CD14-positive monocyte (primary cell): ENCODE results near the gene PIWIL1. TPM values are rescaled to one million over a fixed set of nuclear protein-coding genes. Genes with fewer than 3 reads are reported as not detected.

Experiments
- DNase-seq, 3 donors: peaks; one replicate each; pipeline ENCODE4 v3.0.0-alpha.2; 2011 to 2022
- H2AFZ ChIP-seq: 2 replicates; pipeline ENCODE4 v1.6.0; 2012; ENCODE audit warnings: mild to moderate bottlenecking, low read depth, low read length, inconsistent platforms; ENCODE audit not compliant: insufficient read depth, poor library complexity, severe bottlenecking
- H3K27ac ChIP-seq, 2 donors: 1 replicate in 1 of 2; 2 replicates in 1 of 2; pipeline ENCODE4 v1.5.1; 2012 to 2013; ENCODE audit warnings: low read length in 2 of 2, control low read depth in 1 of 2, inconsistent platforms in 1 of 2, low read depth in 1 of 2, mild to moderate bottlenecking in 1 of 2
- H3K27me3 ChIP-seq, 2 donors: one replicate each; pipeline versions ENCODE4 v1.6.0 to v1.6.1; 2011 to 2013; ENCODE audit warnings: low read length in 2 of 2; ENCODE audit not compliant: control insufficient read depth in 2 of 2, insufficient read depth in 2 of 2
- H3K36me3 ChIP-seq, 2 donors: replicated peaks in 1 of 2; 1 replicate in 1 of 2; 2 replicates in 1 of 2; pipeline versions ENCODE4 v1.5.1 to v1.6.1; 2012 to 2013; ENCODE audit warnings: low read length in 2 of 2, control low read depth in 1 of 2, inconsistent platforms in 1 of 2, mild to moderate bottlenecking in 1 of 2; ENCODE audit not compliant: insufficient read depth in 2 of 2, control insufficient read depth in 1 of 2
- H3K4me1 ChIP-seq, 2 donors: 1 replicate in 1 of 2; 2 replicates in 1 of 2; pipeline versions ENCODE4 v1.5.1 to v1.6.1; 2012 to 2013; ENCODE audit warnings: low read length in 2 of 2, control low read depth in 1 of 2, inconsistent platforms in 1 of 2, mild to moderate bottlenecking in 1 of 2, moderate library complexity in 1 of 2; ENCODE audit not compliant: insufficient read depth in 2 of 2, control insufficient read depth in 1 of 2
- H3K4me2 ChIP-seq: replicated peaks from 2 replicates; pipeline ENCODE3; 2012; ENCODE audit warnings: low read length, moderate library complexity, mild to moderate bottlenecking; ENCODE audit not compliant: poor library complexity, severe bottlenecking; ENCODE audit errors: extremely low read depth
- H3K4me3 ChIP-seq, 3 experiments: fragments of 200-600 bp in 1 of 3; sonication (generic) in 1 of 3; replicated peaks in 1 of 3; 1 replicate in 2 of 3; 2 replicates in 1 of 3; pipeline ENCODE4 v1.5.1; 2011 to 2013; ENCODE audit warnings: low read length in 3 of 3, mild to moderate bottlenecking in 3 of 3, control low read depth in 2 of 3, low read depth in 2 of 3, inconsistent platforms in 1 of 3, moderate library complexity in 1 of 3
- H3K79me2 ChIP-seq: 2 replicates; pipeline ENCODE4 v1.6.0; 2012; ENCODE audit warnings: mild to moderate bottlenecking, control low read depth, inconsistent platforms, low read length, moderate library complexity; ENCODE audit not compliant: insufficient read depth
- H3K9ac ChIP-seq: 2 replicates; pipeline ENCODE4 v1.6.0; 2017; ENCODE audit warnings: low read length, mild to moderate bottlenecking; ENCODE audit not compliant: insufficient read depth, poor library complexity, severe bottlenecking
- H3K9me3 ChIP-seq, 2 donors: replicated peaks in 1 of 2; 1 replicate in 1 of 2; 2 replicates in 1 of 2; pipeline versions ENCODE4 v1.5.1 to v1.6.1; 2012 to 2013; ENCODE audit warnings: low read length in 2 of 2, control low read depth in 1 of 2; ENCODE audit not compliant: control insufficient read depth in 1 of 2, insufficient read depth in 1 of 2
- H4K20me1 ChIP-seq: 2 replicates; pipeline ENCODE4 v1.6.0; 2012; ENCODE audit warnings: mild to moderate bottlenecking, low read length, control low read depth, moderate library complexity; ENCODE audit not compliant: insufficient read depth
- H3K27ac Mint-ChIP-seq, 7 donors: one replicate each; pipeline ENCODE4 v1.8.0; 2020; ENCODE audit warnings: mild to moderate bottlenecking in 7 of 7, mixed read lengths in 7 of 7, moderate library complexity in 6 of 7, inconsistent platforms in 2 of 7
- H3K27me3 Mint-ChIP-seq, 3 donors: one replicate each; pipeline ENCODE4 v1.8.0; 2021 to 2022; ENCODE audit warnings: low read depth in 3 of 3, mild to moderate bottlenecking in 3 of 3, mixed read lengths in 3 of 3, moderate library complexity in 3 of 3, inconsistent platforms in 1 of 3
- H3K36me3 Mint-ChIP-seq, 2 donors: one replicate each; pipeline ENCODE4 v1.8.0; 2020; ENCODE audit warnings: mixed read lengths in 2 of 2, inconsistent platforms in 1 of 2, mild to moderate bottlenecking in 1 of 2
- H3K4me1 Mint-ChIP-seq: one replicate; pipeline ENCODE4 v1.8.0; 2020; ENCODE audit warnings: mild to moderate bottlenecking, mixed read lengths
- H3K4me3 Mint-ChIP-seq, 2 donors: one replicate each; pipeline ENCODE4 v1.8.0; 2020; ENCODE audit warnings: mild to moderate bottlenecking in 2 of 2, mixed read lengths in 2 of 2, moderate library complexity in 1 of 2
- H3K9me3 Mint-ChIP-seq, 7 donors: one replicate each; pipeline ENCODE4 v1.8.0; 2020 to 2022; ENCODE audit warnings: mixed read lengths in 7 of 7, mild to moderate bottlenecking in 6 of 7, moderate library complexity in 6 of 7, inconsistent platforms in 2 of 7
- CTCF ChIP-seq: fragments of 200-600 bp; IDR thresholded peaks from one replicate; pipeline ENCODE4 v1.8.0; 2022; ENCODE audit warnings: antibody characterized with exemption, mild to moderate bottlenecking
- WGBS: methylation state at CpG from one replicate; pipeline ENCODE4 v1.1.5; 2013; ENCODE audit warnings: missing lambda C conversion rate; ENCODE audit not compliant: insufficient coverage; 5-methylcytosine and 5-hydroxymethylcytosine counted together
- intact Hi-C, 2 donors: fragments of 100-400 bp; cut with micrococcal nuclease; formaldehyde crosslinking; loops; one replicate each; pipeline versions ENCODE4 v1.15.0 to v1.15.1; 2023
- polyA plus RNA-seq, 3 donors: library from polyadenylated mRNA; depleted of rRNA in 1 of 3; unstranded in 2 of 3; stranded (reverse) in 1 of 3; fragments of 300-500 nt in 2 of 3; fragments of >200 nt in 1 of 3; fragmentation: Illumina TruSeq in 2 of 3; gene quantifications; 1 replicate in 2 of 3; 2 replicates in 1 of 3; pipeline ENCODE4 v1.2.3, GENCODE V29; 2012 to 2021

PIWIL1 gene
- polyA plus RNA-seq, 3 donors, result not detected

- no peak overlapping the region for H3K4me2 ChIP-seq
- no peaks in the 10 kb centered on the region for H3K79me2 ChIP-seq
- no peaks in the 10 kb centered on the region for H4K20me1 ChIP-seq
- H3K36me3 Mint-ChIP-seq, result no peaks in the 10 kb centered on the region
- H3K4me1 ChIP-seq, result no peaks in the 10 kb centered on the region
- no peak overlapping the region for H3K4me3 ChIP-seq
- H3K9me3 ChIP-seq, result peaks cover 0 to 14% of the 10 kb centered on the region in 2 donors
- H3K36me3 ChIP-seq, result no peaks in the 10 kb centered on the region
- H3K4me1 Mint-ChIP-seq, result no peaks in the 10 kb centered on the region
- no peak overlapping the region for H3K4me3 Mint-ChIP-seq
- no peak overlapping the region for H3K27ac ChIP-seq
- intact Hi-C loops, result no loop called here
- H3K9me3 Mint-ChIP-seq, result peaks cover 8 to 24% (median 12%) of the 10 kb centered on the region in 7 donors
- no peak overlapping the region for H2AFZ ChIP-seq
- peaks cover 0 to 3% (median 3%) of the 10 kb centered on the region in 3 donors for H3K27me3 Mint-ChIP-seq
- no peak overlapping the region for H3K27ac Mint-ChIP-seq
- WGBS, result no CpG with 5 or more reads among the region's 5 CpGs
- no peak for TF ChIP-seq CTCF
- H3K27me3 ChIP-seq, result no peaks in the 10 kb centered on the region
- no peak for DNase-seq
- no peak overlapping the region for H3K9ac ChIP-seq
These were observed 39.2 kb upstream of the PIWIL1 start for GRCh38 chr12:130298322-130299021.

GRCh38 chr12:130299574-130299973 is 38.1 kb upstream of the PIWIL1 start:
- H3K36me3 ChIP-seq, result no peaks in the 10 kb centered on the region
- H3K27ac ChIP-seq, result no peak overlapping the region
- Mint-ChIP-seq H3K36me3 (no peaks in the 10 kb centered on the region), H3K27ac (no peak overlapping the region), H3K27me3 (peaks cover 0 to 3% (median 3%) of the 10 kb centered on the region in 3 donors), H3K9me3 (peaks cover 8 to 15% (median 12%) of the 10 kb centered on the region in 7 donors), H3K4me3 (no peak overlapping the region), H3K4me1 (no peaks in the 10 kb centered on the region)
- H3K4me3 ChIP-seq, result no peak overlapping the region
- intact Hi-C loops, result no loop called here
- H2AFZ ChIP-seq, result no peak overlapping the region
- no peaks in the 10 kb centered on the region for H3K79me2 ChIP-seq
- no peaks in the 10 kb centered on the region for H3K27me3 ChIP-seq
- TF ChIP-seq CTCF, result no peak
- H4K20me1 ChIP-seq, result no peaks in the 10 kb centered on the region
- no peak overlapping the region for H3K4me2 ChIP-seq
- no peak overlapping the region for H3K9ac ChIP-seq
- H3K9me3 ChIP-seq, result peaks cover 0 to 9% of the 10 kb centered on the region in 2 donors
- no peak for DNase-seq
- H3K4me1 ChIP-seq, result no peaks in the 10 kb centered on the region
- 57% methylated on average over 5 of the region's 6 CpGs for WGBS
